Suprapubic skin (tissue), 4 donors: Measurements from ENCODE around the gene TPSD1.

Source experiments
- EP300 ChIP-seq: sonication (generic); formaldehyde crosslinking; IDR thresholded peaks from one replicate; pipeline ENCODE4 v1.6.1; 2017; ENCODE audit warnings: antibody characterized with exemption
- POLR2A ChIP-seq, 2 donors: fragments of 450-650 bp; IDR thresholded peaks; one replicate each; pipeline ENCODE4 v1.6.1; 2017; ENCODE audit warnings: antibody characterized with exemption in 2 of 2, mild to moderate bottlenecking in 2 of 2, moderate library complexity in 2 of 2
- POLR2AphosphoS5 ChIP-seq, 3 donors: sonication (generic); formaldehyde crosslinking; IDR thresholded peaks; one replicate each; pipeline ENCODE4 v1.6.1; 2017; ENCODE audit warnings: antibody characterized with exemption in 3 of 3
- TF ChIP-seq, protein P1 (sequence below), 2 donors: fragments of 200-600 bp in 1 of 2; fragments of 450-650 bp in 1 of 2; sonication (generic) in 1 of 2; IDR thresholded peaks; one replicate each; pipeline ENCODE4 v1.5.1; 2016 to 2019; ENCODE audit warnings: antibody characterized with exemption in 2 of 2, mild to moderate bottlenecking in 1 of 2, moderate library complexity in 1 of 2

GRCh38 chr16:1297018-1297696 lies 41.3 kb downstream of the TPSD1 start:
- TF ChIP-seq POLR2AphosphoS5 (IDR thresholded peaks at IDR 0.05) (no peak), EP300 (no peak), POLR2A (IDR thresholded peaks at IDR 0.05) (no peak)
- TF ChIP-seq, protein P1, sequence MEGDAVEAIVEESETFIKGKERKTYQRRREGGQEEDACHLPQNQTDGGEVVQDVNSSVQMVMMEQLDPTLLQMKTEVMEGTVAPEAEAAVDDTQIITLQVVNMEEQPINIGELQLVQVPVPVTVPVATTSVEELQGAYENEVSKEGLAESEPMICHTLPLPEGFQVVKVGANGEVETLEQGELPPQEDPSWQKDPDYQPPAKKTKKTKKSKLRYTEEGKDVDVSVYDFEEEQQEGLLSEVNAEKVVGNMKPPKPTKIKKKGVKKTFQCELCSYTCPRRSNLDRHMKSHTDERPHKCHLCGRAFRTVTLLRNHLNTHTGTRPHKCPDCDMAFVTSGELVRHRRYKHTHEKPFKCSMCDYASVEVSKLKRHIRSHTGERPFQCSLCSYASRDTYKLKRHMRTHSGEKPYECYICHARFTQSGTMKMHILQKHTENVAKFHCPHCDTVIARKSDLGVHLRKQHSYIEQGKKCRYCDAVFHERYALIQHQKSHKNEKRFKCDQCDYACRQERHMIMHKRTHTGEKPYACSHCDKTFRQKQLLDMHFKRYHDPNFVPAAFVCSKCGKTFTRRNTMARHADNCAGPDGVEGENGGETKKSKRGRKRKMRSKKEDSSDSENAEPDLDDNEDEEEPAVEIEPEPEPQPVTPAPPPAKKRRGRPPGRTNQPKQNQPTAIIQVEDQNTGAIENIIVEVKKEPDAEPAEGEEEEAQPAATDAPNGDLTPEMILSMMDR (IDR thresholded peaks at IDR 0.05) = no peak
